Vagina (tissue), 2 donors: ENCODE results near the gene TFG. TPM values are rescaled to one million over a fixed set of nuclear protein-coding genes. Genes with fewer than 3 reads are reported as not detected.

Source experiments
- DNase-seq, 2 donors: peaks; one replicate each; pipeline ENCODE4 v3.0.0-alpha.2; 2017; ENCODE audit errors: extremely low spot score in 2 of 2
- H3K27ac ChIP-seq: fragments of 200-600 bp; sonication (generic); one replicate; pipeline ENCODE4 v1.5.1; 2019
- H3K27me3 ChIP-seq: fragments of 200-600 bp; sonication (generic); one replicate; pipeline ENCODE4 v1.5.1; 2019
- H3K36me3 ChIP-seq, 2 donors: fragments of 200-600 bp; sonication (generic); one replicate each; pipeline ENCODE4 v1.5.1; 2017 to 2019
- H3K4me1 ChIP-seq: fragments of 200-600 bp; sonication (generic); one replicate; pipeline ENCODE4 v1.5.1; 2019
- H3K4me3 ChIP-seq, 2 donors: fragments of 200-600 bp; sonication (generic); 1 replicate in 1 of 2; 2 replicates in 1 of 2; pipeline ENCODE4 v1.5.1; 2016 to 2019
- H3K9me3 ChIP-seq: fragments of 200-600 bp; sonication (generic); one replicate; pipeline ENCODE4 v1.5.1; 2019
- POLR2A ChIP-seq, 2 donors: fragments of 450-650 bp; IDR thresholded peaks; one replicate each; pipeline ENCODE4 v1.6.1; 2017; ENCODE audit warnings: antibody characterized with exemption in 2 of 2, mild to moderate bottlenecking in 2 of 2, moderate library complexity in 2 of 2
- POLR2AphosphoS5 ChIP-seq, 2 donors: sonication (generic); formaldehyde crosslinking; IDR thresholded peaks; one replicate each; pipeline ENCODE4 v1.9.0; 2017; ENCODE audit warnings: antibody characterized with exemption in 2 of 2, mild to moderate bottlenecking in 2 of 2, low read depth in 1 of 2; ENCODE audit not compliant: insufficient read depth in 1 of 2
- intact Hi-C: fragments of 100-400 bp; cut with DNase I; formaldehyde crosslinking; loops from one replicate; pipeline ENCODE4 v1.15.1; 2023
- total RNA-seq: library from RNA; depleted of rRNA; stranded (reverse); fragments of >200 nt; gene quantifications from one replicate; pipeline ENCODE4 v1.2.3, GENCODE V29; 2016
- TF ChIP-seq, protein P1 (sequence below), 3 experiments: fragments of 450-650 bp in 2 of 3; fragments of 200-600 bp in 1 of 3; sonication (generic) in 1 of 3; IDR thresholded peaks; one replicate each; pipeline ENCODE4 v1.5.1; 2017 to 2019; ENCODE audit warnings: antibody characterized with exemption in 3 of 3, mild to moderate bottlenecking in 2 of 3, moderate library complexity in 2 of 3

Gene TFG
- total RNA-seq, 1 donor from 2014 or later, result 64.3 TPM

GRCh38 chr3:100708644-100708988 is 678 bp upstream of the TFG start:
- TF ChIP-seq, protein P1, sequence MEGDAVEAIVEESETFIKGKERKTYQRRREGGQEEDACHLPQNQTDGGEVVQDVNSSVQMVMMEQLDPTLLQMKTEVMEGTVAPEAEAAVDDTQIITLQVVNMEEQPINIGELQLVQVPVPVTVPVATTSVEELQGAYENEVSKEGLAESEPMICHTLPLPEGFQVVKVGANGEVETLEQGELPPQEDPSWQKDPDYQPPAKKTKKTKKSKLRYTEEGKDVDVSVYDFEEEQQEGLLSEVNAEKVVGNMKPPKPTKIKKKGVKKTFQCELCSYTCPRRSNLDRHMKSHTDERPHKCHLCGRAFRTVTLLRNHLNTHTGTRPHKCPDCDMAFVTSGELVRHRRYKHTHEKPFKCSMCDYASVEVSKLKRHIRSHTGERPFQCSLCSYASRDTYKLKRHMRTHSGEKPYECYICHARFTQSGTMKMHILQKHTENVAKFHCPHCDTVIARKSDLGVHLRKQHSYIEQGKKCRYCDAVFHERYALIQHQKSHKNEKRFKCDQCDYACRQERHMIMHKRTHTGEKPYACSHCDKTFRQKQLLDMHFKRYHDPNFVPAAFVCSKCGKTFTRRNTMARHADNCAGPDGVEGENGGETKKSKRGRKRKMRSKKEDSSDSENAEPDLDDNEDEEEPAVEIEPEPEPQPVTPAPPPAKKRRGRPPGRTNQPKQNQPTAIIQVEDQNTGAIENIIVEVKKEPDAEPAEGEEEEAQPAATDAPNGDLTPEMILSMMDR (IDR thresholded peaks at IDR 0.05), result no peak
- TF ChIP-seq POLR2A (IDR thresholded peaks at IDR 0.05), result no peak
- no peak for TF ChIP-seq POLR2AphosphoS5 (IDR thresholded peaks at IDR 0.05; ENCODE audit: insufficient read depth in 1 of 2, low read depth in 1 of 2)
- H3K27ac ChIP-seq, result peak overlapping the region; percentile 98
- peak overlapping the region; percentile 74 to 85 for H3K4me3 ChIP-seq
- H3K36me3 ChIP-seq, result no peaks in the 10 kb centered on the region
- intact Hi-C loops, result no loop called here
- no peak for DNase-seq
- H3K4me1 ChIP-seq, result peaks cover 37% of the 10 kb centered on the region
- H3K27me3 ChIP-seq, result no peaks in the 10 kb centered on the region
- no peaks in the 10 kb centered on the region for H3K9me3 ChIP-seq

GRCh38 chr3:100709842-100710260 is 557 bp downstream of the TFG start:
- DNase-seq, result no peak
- no peaks in the 10 kb centered on the region for H3K9me3 ChIP-seq
- peak overlapping the region; percentile 74 to 85 for H3K4me3 ChIP-seq
- H3K4me1 ChIP-seq, result peaks cover 46% of the 10 kb centered on the region
- H3K27me3 ChIP-seq, result no peaks in the 10 kb centered on the region
- intact Hi-C loops, result no loop called here
- peaks cover 0 to 9% of the 10 kb centered on the region in 2 donors for H3K36me3 ChIP-seq
- no peak for TF ChIP-seq POLR2AphosphoS5 (IDR thresholded peaks at IDR 0.05; ENCODE audit: insufficient read depth in 1 of 2, low read depth in 1 of 2)
- TF ChIP-seq, protein P1 (IDR thresholded peaks at IDR 0.05), result no peak
- no peak for TF ChIP-seq POLR2A (IDR thresholded peaks at IDR 0.05)
- peak overlapping the region; percentile 98 for H3K27ac ChIP-seq

- no peaks in the 10 kb centered on the region for H3K9me3 ChIP-seq
- no peaks in the 10 kb centered on the region for H3K27me3 ChIP-seq
- no peak for DNase-seq
These were observed 1.1 kb downstream of the TFG start for GRCh38 chr3:100710261-100710968.

DNA sequence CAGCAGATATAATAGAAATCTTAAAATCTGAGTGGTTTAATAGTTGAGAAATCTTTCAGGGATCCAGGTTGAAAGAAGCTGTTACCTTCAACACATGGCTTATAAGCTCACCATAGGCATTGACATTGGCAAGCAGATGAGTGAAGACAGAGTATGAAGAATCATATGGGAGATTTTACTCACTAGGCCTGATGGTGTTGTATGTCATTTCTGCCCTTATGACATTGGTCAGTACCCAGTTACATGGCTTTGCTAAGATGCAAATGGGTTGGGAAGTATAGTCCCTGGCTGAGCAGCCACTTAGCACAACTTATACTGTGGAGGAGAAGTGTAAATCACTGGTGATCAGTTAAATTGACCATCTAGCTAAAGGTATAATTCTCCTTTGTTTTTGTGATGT is 5.9 kb downstream of the TFG start:
- Histone ChIP-seq H3K4me3 (no peak overlapping the region), H3K9me3 (no peaks in the 10 kb centered on the region), H3K27me3 (no peaks in the 10 kb centered on the region), H3K36me3 (peaks cover 0 to 22% of the 10 kb centered on the region in 2 donors), H3K27ac (no peak overlapping the region), H3K4me1 (peaks cover 71% of the 10 kb centered on the region)
- DNase-seq, result no peak
- no peak for TF ChIP-seq POLR2AphosphoS5 (IDR thresholded peaks at IDR 0.05; ENCODE audit: insufficient read depth in 1 of 2, low read depth in 1 of 2)
- TF ChIP-seq, protein P1 (IDR thresholded peaks at IDR 0.05), result no peak
- no peak for TF ChIP-seq POLR2A (IDR thresholded peaks at IDR 0.05)
- intact Hi-C loops, result no loop called here

More at GRCh38 chr3:100710261-100710968, 1.1 kb downstream of the TFG start:
- H3K27ac ChIP-seq, result peak overlapping the region; percentile 98
- intact Hi-C loops, result no loop called here
- peaks cover 51% of the 10 kb centered on the region for H3K4me1 ChIP-seq
- TF ChIP-seq POLR2A (IDR thresholded peaks at IDR 0.05) (no peak), POLR2AphosphoS5 (IDR thresholded peaks at IDR 0.05; ENCODE audit: insufficient read depth in 1 of 2, low read depth in 1 of 2) (no peak)
- TF ChIP-seq, protein P1 (IDR thresholded peaks at IDR 0.05), result no peak
- H3K36me3 ChIP-seq, result peaks cover 0 to 9% of the 10 kb centered on the region in 2 donors
- peak overlapping the region; percentile 74 to 85 for H3K4me3 ChIP-seq

DNA sequence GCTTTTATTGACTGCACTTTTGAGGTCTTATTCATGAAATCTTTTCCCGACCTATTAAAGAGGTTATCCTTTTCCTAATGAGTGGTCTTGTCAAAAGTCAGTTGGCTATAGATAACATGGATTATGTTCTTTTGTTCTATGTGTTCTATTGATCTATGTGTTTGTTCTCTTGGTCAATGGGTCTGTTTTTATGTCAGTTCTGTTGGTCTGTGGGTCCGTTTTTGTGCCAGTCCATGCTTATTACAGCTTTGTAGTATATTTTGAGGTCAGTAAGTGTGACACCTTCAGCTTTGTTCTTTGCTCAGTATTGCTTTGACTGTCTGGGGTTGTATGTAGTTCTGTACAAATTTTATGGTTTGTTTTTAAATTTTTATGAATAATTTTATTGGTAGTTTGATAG is 7.8 kb downstream of the TFG start:
- no peak for TF ChIP-seq POLR2AphosphoS5 (IDR thresholded peaks at IDR 0.05; ENCODE audit: insufficient read depth in 1 of 2, low read depth in 1 of 2)
- TF ChIP-seq POLR2A (IDR thresholded peaks at IDR 0.05), result no peak
- TF ChIP-seq, protein P1 (IDR thresholded peaks at IDR 0.05), result no peak
- Histone ChIP-seq H3K27me3 (no peaks in the 10 kb centered on the region), H3K4me1 (peaks cover 52% of the 10 kb centered on the region), H3K36me3 (peaks cover 0 to 41% of the 10 kb centered on the region in 2 donors), H3K9me3 (no peaks in the 10 kb centered on the region), H3K27ac (no peak overlapping the region), H3K4me3 (no peak overlapping the region)
- DNase-seq, result no peak
- intact Hi-C loops, result no loop called here
